C4-2B (cell line): ENCODE measurements around the gene DLGAP1.

Experiments used
- CTCF ChIP-seq: fragments of 450-650 bp; conservative IDR thresholded peaks from 2 replicates; pipeline ENCODE4 v1.5.1; 2017; ENCODE audit warnings: mild to moderate bottlenecking
- ZFX ChIP-seq: fragments of 450-650 bp; IDR thresholded peaks from 2 replicates; pipeline ENCODE4 v1.6.1; 2017

- TF ChIP-seq CTCF (no peak), ZFX (no peak)
Measured at GRCh38 chr18:3993941-3994687, 461.0 kb downstream of the DLGAP1 start.
